ENCODE results near the gene AGAP2. TPM values are rescaled to one million over a fixed set of nuclear protein-coding genes. Genes with fewer than 3 reads are reported as not detected.
A peak's percentile ranks its signal among the peaks of the same experiment; 100 is the strongest.

The AGAP2 gene
- total and polyA plus RNA-seq, 2 of the 13 experiments (the other 11 are each of a cell fraction or from before 2014, with no cell fraction given) = 0.38 to 0.45 TPM

- TF ChIP-seq ATF7-NPFF (CRISPR knock-in tag; IDR thresholded peaks at IDR 0.05; ENCODE audit: low read depth) (no peak), SAFB2 (CRISPR knock-in tag; IDR thresholded peaks at IDR 0.05; ENCODE audit: borderline replicate concordance, low read depth) (no peak), TCF12 (IDR thresholded peaks at IDR 0.05) (no peak), TCF12 (CRISPR knock-in tag; IDR thresholded peaks at IDR 0.05) (no peak), CAMTA2 (CRISPR knock-in tag; IDR thresholded peaks at IDR 0.05; ENCODE audit: borderline replicate concordance) (no peak), IRF9 (CRISPR knock-in tag; IDR thresholded peaks at IDR 0.05; ENCODE audit: borderline replicate concordance) (no peak), ATRX (CRISPR knock-in tag; IDR thresholded peaks at IDR 0.05; ENCODE audit: borderline replicate concordance) (no peak), ZBTB21 (CRISPR knock-in tag; IDR thresholded peaks at IDR 0.05) (peak; percentile 100), NFE2L1 (CRISPR knock-in tag; IDR thresholded peaks at IDR 0.05; ENCODE audit: borderline replicate concordance) (no peak), ZNF383 (CRISPR knock-in tag; IDR thresholded peaks at IDR 0.05; ENCODE audit: borderline replicate concordance) (no peak), PREB (CRISPR knock-in tag; IDR thresholded peaks at IDR 0.05) (no peak), ZNF350 (CRISPR knock-in tag; IDR thresholded peaks at IDR 0.05; ENCODE audit: borderline replicate concordance, low read depth) (peak; percentile 17; the same call in 1 of the 2 replicates), ZFP37 (CRISPR knock-in tag; IDR thresholded peaks at IDR 0.05; ENCODE audit: borderline replicate concordance) (no peak), DNMT1 (CRISPR knock-in tag; IDR thresholded peaks at IDR 0.05) (no peak), KDM3A (CRISPR knock-in tag; IDR thresholded peaks at IDR 0.05; ENCODE audit: low read depth) (no peak), ZNF644 (CRISPR knock-in tag; IDR thresholded peaks at IDR 0.05; ENCODE audit: low read depth) (no peak), KDM4B (CRISPR knock-in tag; IDR thresholded peaks at IDR 0.05) (no peak), U2AF2 (IDR thresholded peaks at IDR 0.05; ENCODE audit: low read depth, low read length) (no peak), GLI4 (CRISPR knock-in tag; IDR thresholded peaks at IDR 0.05; ENCODE audit: borderline replicate concordance) (no peak), SCMH1 (CRISPR knock-in tag; IDR thresholded peaks at IDR 0.05; ENCODE audit: borderline replicate concordance) (no peak), ZNF567 (CRISPR knock-in tag; IDR thresholded peaks at IDR 0.05; ENCODE audit: borderline replicate concordance) (no peak), CHD4 (IDR thresholded peaks at IDR 0.05; ENCODE audit: borderline replicate concordance, low read length) (no peak), MEIS1 (CRISPR knock-in tag; IDR thresholded peaks at IDR 0.05; ENCODE audit: borderline replicate concordance) (no peak), SOX6 (IDR thresholded peaks at IDR 0.05) (no peak), SOX6 (CRISPR knock-in tag; IDR thresholded peaks at IDR 0.05) (no peak), THAP7 (CRISPR knock-in tag; IDR thresholded peaks at IDR 0.05) (no peak), BRD4 (CRISPR knock-in tag; IDR thresholded peaks at IDR 0.05) (no peak), TRAFD1 (CRISPR knock-in tag; IDR thresholded peaks at IDR 0.05; ENCODE audit: borderline replicate concordance) (no peak)
Measured at GRCh38 chr12:57744194-57744776, 5.7 kb upstream of the AGAP2 start (continued).
